ENCODE measurements around the gene SLC44A4.

- no peak for TF ChIP-seq EZH2 (IDR thresholded peaks at IDR 0.05; ENCODE audit: borderline replicate concordance, low read length)
- TF ChIP-seq, protein P1, sequence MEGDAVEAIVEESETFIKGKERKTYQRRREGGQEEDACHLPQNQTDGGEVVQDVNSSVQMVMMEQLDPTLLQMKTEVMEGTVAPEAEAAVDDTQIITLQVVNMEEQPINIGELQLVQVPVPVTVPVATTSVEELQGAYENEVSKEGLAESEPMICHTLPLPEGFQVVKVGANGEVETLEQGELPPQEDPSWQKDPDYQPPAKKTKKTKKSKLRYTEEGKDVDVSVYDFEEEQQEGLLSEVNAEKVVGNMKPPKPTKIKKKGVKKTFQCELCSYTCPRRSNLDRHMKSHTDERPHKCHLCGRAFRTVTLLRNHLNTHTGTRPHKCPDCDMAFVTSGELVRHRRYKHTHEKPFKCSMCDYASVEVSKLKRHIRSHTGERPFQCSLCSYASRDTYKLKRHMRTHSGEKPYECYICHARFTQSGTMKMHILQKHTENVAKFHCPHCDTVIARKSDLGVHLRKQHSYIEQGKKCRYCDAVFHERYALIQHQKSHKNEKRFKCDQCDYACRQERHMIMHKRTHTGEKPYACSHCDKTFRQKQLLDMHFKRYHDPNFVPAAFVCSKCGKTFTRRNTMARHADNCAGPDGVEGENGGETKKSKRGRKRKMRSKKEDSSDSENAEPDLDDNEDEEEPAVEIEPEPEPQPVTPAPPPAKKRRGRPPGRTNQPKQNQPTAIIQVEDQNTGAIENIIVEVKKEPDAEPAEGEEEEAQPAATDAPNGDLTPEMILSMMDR (conservative IDR thresholded peaks at IDR 0.05 in 1 of 2, IDR thresholded peaks at IDR 0.05 in 1 of 2; ENCODE audit: extremely low read depth in 1 of 2, insufficient read depth in 1 of 2, low read depth in 1 of 2, low read length in 2 of 2) = no peak
These were observed 27.9 kb downstream of the SLC44A4 start for GRCh38 chr6:31850765-31851484.

Data from mammary epithelial cell (primary cell).